Upper lobe of right lung (tissue), 1 donor: ENCODE measurements around the gene ATP10A. TPM values are rescaled to one million over a fixed set of nuclear protein-coding genes. Genes with fewer than 3 reads are reported as not detected.
"Not testable (repeated sequence)": the region's sequence is repeated elsewhere in the genome, so short reads cannot be mapped to it uniquely, and the experiment has no call there.

ENCODE experiments used
- ATAC-seq: fragments of 200-7000 bp; cut with Tn5 transposase; one replicate; pipeline ENCODE4 v1.9.1; 2020; ENCODE audit warnings: mild to moderate bottlenecking, moderate library complexity
- DNase-seq: peaks from one replicate; pipeline ENCODE4 v3.0.0-alpha.2; 2020
- H3K27ac ChIP-seq: fragments of 200-600 bp; one replicate; pipeline ENCODE4 v1.8.0; 2022
- H3K27me3 ChIP-seq: fragments of 200-600 bp; one replicate; pipeline ENCODE4 v1.8.0; 2022; ENCODE audit warnings: mild to moderate bottlenecking
- H3K36me3 ChIP-seq: fragments of 200-600 bp; one replicate; pipeline ENCODE4 v1.8.0; 2022
- H3K4me1 ChIP-seq: fragments of 200-600 bp; one replicate; pipeline ENCODE4 v1.8.0; 2022
- H3K4me3 ChIP-seq: fragments of 200-600 bp; one replicate; pipeline ENCODE4 v1.8.0; 2022; ENCODE audit warnings: mild to moderate bottlenecking
- H3K9me3 ChIP-seq: fragments of 200-600 bp; one replicate; pipeline ENCODE4 v1.8.0; 2022
- CTCF ChIP-seq: fragments of 200-600 bp; IDR thresholded peaks from one replicate; pipeline ENCODE4 v1.8.0; 2022; ENCODE audit warnings: antibody characterized with exemption
- intact Hi-C: fragments of 100-400 bp; cut with DNase I; formaldehyde crosslinking; loops from one replicate; pipeline ENCODE4 v1.11.0; 2022
- total RNA-seq: library from RNA; stranded (reverse); fragmentation: NEBNext Ultra II Directional; extraction: Animal tissue kit (Norgen Biotek cat#: 25700); gene quantifications from one replicate; pipeline ENCODE4 v1.2.1, GENCODE V29; 2021
- donor health status: DM: no; HTN: yes; CAD: no; lungs with severe emphysema.

The ATP10A gene
- total RNA-seq, 1 donor from 2014 or later, result 31.1 TPM

GRCh38 chr15:25860885-25861866 is 2.0 kb downstream of the ATP10A start:
- ATAC-seq, result no peak
- Histone ChIP-seq H3K4me3 (peak overlapping the region; percentile 65), H3K27me3 (no peaks in the 10 kb centered on the region), H3K36me3 (no peaks in the 10 kb centered on the region), H3K9me3 (no peaks in the 10 kb centered on the region), H3K27ac (peak overlapping the region; percentile 73), H3K4me1 (peaks cover 19% of the 10 kb centered on the region)
- TF ChIP-seq CTCF, result no peak
- DNase-seq, result no peak
- intact Hi-C loops, result no loop called here

- TF ChIP-seq CTCF, result no peak
- Histone ChIP-seq H3K27me3 (no peaks in the 10 kb centered on the region), H3K9me3 (no peaks in the 10 kb centered on the region), H3K36me3 (no peaks in the 10 kb centered on the region), H3K27ac (peak overlapping the region; percentile 73), H3K4me1 (peaks cover 19% of the 10 kb centered on the region), H3K4me3 (peak overlapping the region; percentile 65)
- ATAC-seq (peak; percentile 56), DNase-seq (no peak)
- intact Hi-C loops, result no loop called here
Observed at GRCh38 chr15:25859838-25860645, 3.1 kb downstream of the ATP10A start.

- H3K27me3 ChIP-seq, result no peaks in the 10 kb centered on the region
- intact Hi-C loops, result no loop called here
- no peak for ATAC-seq
Observed at GRCh38 chr15:25858952-25859760, 4.0 kb downstream of the ATP10A start.

GRCh38 chr15:25856059-25856458 is 7.1 kb downstream of the ATP10A start:
- H3K4me1 ChIP-seq, result peaks cover 31% of the 10 kb centered on the region
- H3K27ac ChIP-seq, H3K27me3 ChIP-seq, ATAC-seq, H3K36me3 ChIP-seq, H3K9me3 ChIP-seq, H3K4me3 ChIP-seq, intact Hi-C loops, DNase-seq: not testable (repeated sequence)

More at GRCh38 chr15:25858952-25859760, 4.0 kb downstream of the ATP10A start:
- Histone ChIP-seq H3K27ac (peak overlapping the region; percentile 73), H3K9me3 (no peaks in the 10 kb centered on the region), H3K36me3 (no peaks in the 10 kb centered on the region), H3K4me3 (no peak overlapping the region), H3K4me1 (peaks cover 19% of the 10 kb centered on the region)
- TF ChIP-seq CTCF, result no peak
- no peak for DNase-seq

GRCh38 chr15:25852661-25853524 is 10.2 kb downstream of the ATP10A start:
- intact Hi-C loops, result no loop called here
- Histone ChIP-seq H3K36me3 (no peaks in the 10 kb centered on the region), H3K9me3 (no peaks in the 10 kb centered on the region), H3K4me1 (peaks cover 42% of the 10 kb centered on the region), H3K27me3 (no peaks in the 10 kb centered on the region), H3K27ac (no peak overlapping the region), H3K4me3 (no peak overlapping the region)
- DNase-seq, result no peak
- no peak for ATAC-seq
- no peak for TF ChIP-seq CTCF
